Hepatocyte (in vitro differentiated cells): Measurements from ENCODE around the gene CFAP58. TPM values are rescaled to one million over a fixed set of nuclear protein-coding genes. Genes with fewer than 3 reads are reported as not detected.

Experiments used
- DNase-seq: peaks from one replicate; pipeline ENCODE4 v3.0.0-alpha.2; 2016; ENCODE audit warnings: low spot score
- H2AFZ ChIP-seq: fragments of 200-600 bp; sonication (generic); 2 replicates; pipeline ENCODE4 v1.6.0; 2016; ENCODE audit warnings: antibody characterized with exemption, mild to moderate bottlenecking
- H3K27ac ChIP-seq: fragments of 200-600 bp; sonication (generic); 2 replicates; pipeline ENCODE4 v1.5.1; 2016; ENCODE audit warnings: mild to moderate bottlenecking
- H3K27me3 ChIP-seq: fragments of 200-600 bp; sonication (generic); 2 replicates; pipeline ENCODE4 v1.6.1; 2016
- H3K36me3 ChIP-seq: fragments of 200-600 bp; sonication (generic); replicated peaks from 2 replicates; pipeline ENCODE4 v1.5.1; 2016; ENCODE audit warnings: low read depth; ENCODE audit not compliant: insufficient read depth
- H3K4me1 ChIP-seq: fragments of 200-600 bp; sonication (generic); 2 replicates; pipeline ENCODE4 v1.5.1; 2016; ENCODE audit warnings: mild to moderate bottlenecking, moderate library complexity; ENCODE audit not compliant: insufficient read depth
- H3K4me2 ChIP-seq: fragments of 200-600 bp; sonication (generic); 2 replicates; pipeline ENCODE4 v1.6.0; 2016
- H3K4me3 ChIP-seq: fragments of 200-600 bp; sonication (generic); 2 replicates; pipeline ENCODE4 v1.5.1; 2016; ENCODE audit warnings: mild to moderate bottlenecking
- H3K79me2 ChIP-seq: fragments of 200-600 bp; sonication (generic); 2 replicates; pipeline ENCODE4 v1.6.0; 2017; ENCODE audit warnings: mild to moderate bottlenecking
- H3K9me2 ChIP-seq: fragments of 200-600 bp; sonication (generic); replicated peaks from 2 replicates; pipeline ENCODE4 v1.6.0; 2017; ENCODE audit warnings: mild to moderate bottlenecking; ENCODE audit not compliant: insufficient read depth
- H3K9me3 ChIP-seq: fragments of 200-600 bp; sonication (generic); 2 replicates; pipeline ENCODE4 v1.5.1; 2016; ENCODE audit warnings: low read depth, mild to moderate bottlenecking
- H4K20me1 ChIP-seq: fragments of 200-600 bp; sonication (generic); 2 replicates; pipeline ENCODE4 v1.6.0; 2016; ENCODE audit warnings: mild to moderate bottlenecking; ENCODE audit not compliant: insufficient read depth, poor library complexity, severe bottlenecking
- EZH2 ChIP-seq: fragments of 200-600 bp; sonication (generic); IDR thresholded peaks from 2 replicates; pipeline ENCODE4 v1.6.1; 2016; ENCODE audit warnings: antibody characterized with exemption, mild to moderate bottlenecking, borderline replicate concordance
- EZH2phosphoT487 ChIP-seq: fragments of 200-600 bp; sonication (generic); IDR thresholded peaks from one replicate; pipeline ENCODE4 v1.6.1; 2018; ENCODE audit warnings: antibody characterized with exemption, mild to moderate bottlenecking, low read depth, moderate library complexity; ENCODE audit not compliant: unreplicated experiment, severe bottlenecking
- WGBS: methylation state at CpG from one replicate; pipeline ENCODE4 v1.1.6; 2016; ENCODE audit warnings: low lambda C conversion rate; ENCODE audit errors: missing lambda C conversion rate; 5-methylcytosine and 5-hydroxymethylcytosine counted together
- polyA plus RNA-seq: library from polyadenylated mRNA; unstranded; fragments of >200 nt; fragmentation: Nextera tagmentation; extraction: Ambion mirVana; gene quantifications from 2 replicates; pipeline ENCODE4 v1.2.1, GENCODE V29; 2016
- total RNA-seq: library from RNA; depleted of rRNA; stranded (reverse); fragments of >200 nt; gene quantifications from 2 replicates; pipeline ENCODE4 v1.2.3, GENCODE V29; 2014
- TF ChIP-seq, protein P1 (sequence below): fragments of 200-600 bp; sonication (generic); IDR thresholded peaks from 2 replicates; pipeline ENCODE4 v1.5.1; 2016; ENCODE audit warnings: antibody characterized with exemption, mild to moderate bottlenecking; ENCODE audit not compliant: poor library complexity

The CFAP58 gene
- total and polyA plus RNA-seq, 2 experiments from 2014 or later, result 0.17 TPM; not detected in 1

DNA sequence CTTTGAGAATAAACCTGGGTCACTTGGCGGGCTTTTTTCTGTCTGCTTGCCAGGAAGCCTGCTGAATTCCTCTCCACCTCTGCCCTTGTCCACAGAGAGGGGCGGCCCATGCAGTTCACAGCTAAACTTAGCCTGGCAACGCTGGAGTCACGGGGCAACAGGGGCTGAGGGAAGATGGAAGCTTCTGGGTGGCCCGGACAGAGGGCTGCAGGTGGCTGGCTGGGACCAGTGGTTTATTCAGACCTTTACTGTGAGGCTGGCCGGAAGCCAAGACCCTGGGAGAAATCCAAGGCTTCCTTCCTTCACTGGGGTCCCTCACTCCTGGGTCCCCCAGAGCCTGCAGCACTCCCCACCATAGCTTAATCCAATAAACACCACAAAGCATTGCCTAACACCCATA, 32.4 kb upstream of the CFAP58 start:
- Histone ChIP-seq H3K27ac (no peak overlapping the region), H3K79me2 (peaks cover 80% of the 10 kb centered on the region), H3K4me2 (no peak overlapping the region), H3K4me3 (no peak overlapping the region), H3K9me3 (no peaks in the 10 kb centered on the region), H3K27me3 (no peaks in the 10 kb centered on the region), H3K9me2 (no peaks in the 10 kb centered on the region), H2AFZ (no peak overlapping the region), H3K36me3 (no peaks in the 10 kb centered on the region), H4K20me1 (peaks cover 3% of the 10 kb centered on the region), H3K4me1 (peaks cover 13% of the 10 kb centered on the region)
- TF ChIP-seq EZH2phosphoT487, result no peak
- TF ChIP-seq EZH2, result no peak
- TF ChIP-seq, protein P1, sequence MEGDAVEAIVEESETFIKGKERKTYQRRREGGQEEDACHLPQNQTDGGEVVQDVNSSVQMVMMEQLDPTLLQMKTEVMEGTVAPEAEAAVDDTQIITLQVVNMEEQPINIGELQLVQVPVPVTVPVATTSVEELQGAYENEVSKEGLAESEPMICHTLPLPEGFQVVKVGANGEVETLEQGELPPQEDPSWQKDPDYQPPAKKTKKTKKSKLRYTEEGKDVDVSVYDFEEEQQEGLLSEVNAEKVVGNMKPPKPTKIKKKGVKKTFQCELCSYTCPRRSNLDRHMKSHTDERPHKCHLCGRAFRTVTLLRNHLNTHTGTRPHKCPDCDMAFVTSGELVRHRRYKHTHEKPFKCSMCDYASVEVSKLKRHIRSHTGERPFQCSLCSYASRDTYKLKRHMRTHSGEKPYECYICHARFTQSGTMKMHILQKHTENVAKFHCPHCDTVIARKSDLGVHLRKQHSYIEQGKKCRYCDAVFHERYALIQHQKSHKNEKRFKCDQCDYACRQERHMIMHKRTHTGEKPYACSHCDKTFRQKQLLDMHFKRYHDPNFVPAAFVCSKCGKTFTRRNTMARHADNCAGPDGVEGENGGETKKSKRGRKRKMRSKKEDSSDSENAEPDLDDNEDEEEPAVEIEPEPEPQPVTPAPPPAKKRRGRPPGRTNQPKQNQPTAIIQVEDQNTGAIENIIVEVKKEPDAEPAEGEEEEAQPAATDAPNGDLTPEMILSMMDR, result no peak
- DNase-seq, result no peak
- WGBS, result 93% methylated on average over 6 of the region's 6 CpGs

- 85% methylated on average over 8 of the region's 8 CpGs for WGBS
- Histone ChIP-seq H4K20me1 (peaks cover 3% of the 10 kb centered on the region), H3K4me3 (no peak overlapping the region), H3K9me3 (no peaks in the 10 kb centered on the region), H3K27ac (no peak overlapping the region), H3K9me2 (no peaks in the 10 kb centered on the region), H3K27me3 (no peaks in the 10 kb centered on the region), H3K4me2 (no peak overlapping the region), H3K4me1 (peaks cover 13% of the 10 kb centered on the region), H3K36me3 (no peaks in the 10 kb centered on the region), H2AFZ (no peak overlapping the region), H3K79me2 (peaks cover 82% of the 10 kb centered on the region)
- no peak for DNase-seq
- TF ChIP-seq EZH2 (no peak), EZH2phosphoT487 (no peak)
- TF ChIP-seq, protein P1, result no peak
Measured at GRCh38 chr10:104321725-104322415, 31.8 kb upstream of the CFAP58 start.

- H3K4me1 ChIP-seq, result peaks cover 15% of the 10 kb centered on the region
- H3K4me3 ChIP-seq, result no peak overlapping the region
- H3K27me3 ChIP-seq, result no peaks in the 10 kb centered on the region
- H2AFZ ChIP-seq, result no peak overlapping the region
- no peak overlapping the region for H3K27ac ChIP-seq
- 85% methylated on average over 7 of the region's 7 CpGs for WGBS
- H3K9me3 ChIP-seq, result no peaks in the 10 kb centered on the region
- H4K20me1 ChIP-seq, result peaks cover 3% of the 10 kb centered on the region
- H3K9me2 ChIP-seq, result no peaks in the 10 kb centered on the region
- TF ChIP-seq, protein P1, result no peak
- TF ChIP-seq EZH2, result no peak
- no peak for TF ChIP-seq EZH2phosphoT487
- peaks cover 87% of the 10 kb centered on the region for H3K79me2 ChIP-seq
- DNase-seq, result no peak
- H3K36me3 ChIP-seq, result no peaks in the 10 kb centered on the region
- no peak overlapping the region for H3K4me2 ChIP-seq
Measured at GRCh38 chr10:104322416-104322782, 31.2 kb upstream of the CFAP58 start.

GRCh38 chr10:104323085-104323484, 30.5 kb upstream of the CFAP58 start:
- no peak overlapping the region for H3K27ac ChIP-seq
- WGBS, result 100% methylated on average over 1 of the region's 1 CpG

More at GRCh38 chr10:104323085-104323484, 30.5 kb upstream of the CFAP58 start:
- TF ChIP-seq EZH2 (no peak), EZH2phosphoT487 (no peak)
- TF ChIP-seq, protein P1, result no peak
- Histone ChIP-seq H4K20me1 (peaks cover 3% of the 10 kb centered on the region), H3K4me3 (no peak overlapping the region), H3K79me2 (peaks cover 94% of the 10 kb centered on the region), H3K9me2 (no peaks in the 10 kb centered on the region), H2AFZ (no peak overlapping the region), H3K36me3 (no peaks in the 10 kb centered on the region), H3K4me1 (peaks cover 22% of the 10 kb centered on the region), H3K9me3 (no peaks in the 10 kb centered on the region), H3K4me2 (no peak overlapping the region), H3K27me3 (no peaks in the 10 kb centered on the region)
- no peak for DNase-seq
